H1 (cell line): ENCODE measurements around the gene IQGAP3. TPM values are rescaled to one million over a fixed set of nuclear protein-coding genes. Genes with fewer than 3 reads are reported as not detected.
A peak's percentile ranks its signal among the peaks of the same experiment; 100 is the strongest.

Experiments used
- CTCF ChIA-PET: fragments of 300-600 bp; sonication (Branson Sonifier 250); formaldehyde crosslinking; loops from one replicate; lab custom pipeline; 2021; ENCODE audit not compliant: partially characterized antibody; lab: Charles Lee
- POLR2A ChIA-PET: fragments of 300-600 bp; sonication (Branson Sonifier 250); formaldehyde crosslinking; loops from one replicate; lab custom pipeline; 2021; ENCODE audit warnings: inconsistent platforms; ENCODE audit not compliant: partially characterized antibody; lab: Charles Lee
- DNase-seq, 2 experiments: peaks; one replicate each; pipeline versions ENCODE4 v3.0.0 to v3.0.0-alpha.2; 2010 to 2022; ENCODE audit warnings: low spot score in 2 of 2, low read depth in 1 of 2, mixed read lengths in 1 of 2
- FAIRE-seq: peaks from 2 replicates; lab custom pipeline; 2011; peaks lifted over from hg19 to GRCh38; lab: Jason Lieb, UNC
- H2AFZ ChIP-seq: 2 replicates; pipeline ENCODE4 v1.8.1; 2012; ENCODE audit warnings: low read length, inconsistent platforms
- H2AK5ac ChIP-seq: 2 replicates; pipeline ENCODE4 v1.6.1; 2013; ENCODE audit warnings: low read depth, low read length
- H2BK120ac ChIP-seq: replicated peaks from 2 replicates; pipeline ENCODE3; 2013; ENCODE audit warnings: low read depth, low read length, inconsistent platforms
- H2BK12ac ChIP-seq: 2 replicates; pipeline ENCODE4 v1.6.1; 2013; ENCODE audit warnings: low read depth, low read length
- H2BK15ac ChIP-seq: 2 replicates; pipeline ENCODE4 v1.6.1; 2013; ENCODE audit warnings: low read length
- H2BK20ac ChIP-seq: 2 replicates; pipeline ENCODE4 v1.6.1; 2013; ENCODE audit warnings: low read length
- H2BK5ac ChIP-seq: 2 replicates; pipeline ENCODE4 v1.6.1; 2013; ENCODE audit warnings: low read depth, low read length
- H3K14ac ChIP-seq: 2 replicates; pipeline ENCODE4 v1.6.1; 2013; ENCODE audit warnings: inconsistent platforms; ENCODE audit not compliant: insufficient read length
- H3K18ac ChIP-seq: 2 replicates; pipeline ENCODE4 v1.6.1; 2013; ENCODE audit warnings: low read length; ENCODE audit errors: extremely low read depth
- H3K23ac ChIP-seq: 2 replicates; pipeline ENCODE4 v1.6.1; 2013; ENCODE audit warnings: inconsistent platforms; ENCODE audit not compliant: insufficient read length
- H3K23me2 ChIP-seq: 2 replicates; pipeline ENCODE4 v1.6.1; 2013; ENCODE audit warnings: low read depth, low read length
- H3K27ac ChIP-seq: 2 replicates; pipeline ENCODE4 v1.6.1; 2011; ENCODE audit warnings: low read depth, low read length, inconsistent platforms
- H3K27me3 ChIP-seq, 4 experiments: replicated peaks in 1 of 4; 1 replicate in 1 of 4; 2 replicates in 3 of 4; pipeline versions ENCODE4 v1.6.1 to v1.8.1; 2011 to 2013; ENCODE audit warnings: low read length in 3 of 4, mild to moderate bottlenecking in 3 of 4, inconsistent platforms in 2 of 4, mixed read lengths in 2 of 4, moderate library complexity in 1 of 4; ENCODE audit not compliant: control insufficient read depth in 3 of 4, insufficient read depth in 3 of 4; ENCODE audit errors: extremely low read depth in 1 of 4
- H3K36me3 ChIP-seq, 4 experiments: 2 replicates each; pipeline versions ENCODE4 v1.6.1 to v1.8.1; 2011 to 2013; ENCODE audit warnings: mild to moderate bottlenecking in 4 of 4, low read length in 3 of 4, moderate library complexity in 2 of 4, control low read depth in 1 of 4, inconsistent platforms in 1 of 4; ENCODE audit not compliant: insufficient read depth in 4 of 4, control insufficient read depth in 2 of 4
- H3K4ac ChIP-seq: replicated peaks from 2 replicates; pipeline ENCODE3; 2013; ENCODE audit warnings: low read length, low read depth, mixed read lengths, inconsistent platforms; ENCODE audit not compliant: insufficient read length
- H3K4me1 ChIP-seq, 4 experiments: replicated peaks in 1 of 4; 1 replicate in 1 of 4; 2 replicates in 3 of 4; pipeline versions ENCODE4 v1.6.1 to v1.8.1; 2011 to 2013; ENCODE audit warnings: low read length in 3 of 4, inconsistent platforms in 2 of 4, mixed read lengths in 1 of 4; ENCODE audit not compliant: insufficient read depth in 4 of 4, control insufficient read depth in 3 of 4
- H3K4me2 ChIP-seq, 2 experiments: 2 replicates each; pipeline versions ENCODE4 v1.6.1 to v1.8.1; 2011 to 2013; ENCODE audit warnings: low read depth in 2 of 2, low read length in 2 of 2, control low read depth in 1 of 2, inconsistent platforms in 1 of 2, mild to moderate bottlenecking in 1 of 2; ENCODE audit not compliant: insufficient read depth in 1 of 2
- H3K4me3 ChIP-seq, 4 experiments: fragments of 200-600, 300-600 bp in 1 of 4; sonication (generic), shearing (Covaris generic), sonication (Bioruptor Twin) in 1 of 4; 2 replicates each; pipeline versions ENCODE4 v1.5.1 to v1.8.1; 2011 to 2016; ENCODE audit warnings: low read length in 4 of 4, low read depth in 3 of 4, control low read depth in 2 of 4, inconsistent platforms in 2 of 4, mild to moderate bottlenecking in 2 of 4, mixed read lengths in 1 of 4, moderate library complexity in 1 of 4; ENCODE audit not compliant: insufficient read depth in 2 of 4; ENCODE audit errors: extremely low read depth in 1 of 4
- H3K56ac ChIP-seq: replicated peaks from 2 replicates; pipeline ENCODE3; 2013; ENCODE audit warnings: low read depth, mild to moderate bottlenecking, mixed read lengths, low read length, inconsistent platforms; ENCODE audit not compliant: insufficient read length
- H3K79me1 ChIP-seq: 2 replicates; pipeline ENCODE4 v1.6.1; 2013; ENCODE audit warnings: low read depth, low read length, control low read depth
- H3K79me2 ChIP-seq, 2 experiments: 2 replicates each; pipeline versions ENCODE4 v1.6.1 to v1.8.1; 2012 to 2013; ENCODE audit warnings: low read length in 2 of 2, mild to moderate bottlenecking in 2 of 2, inconsistent platforms in 1 of 2; ENCODE audit not compliant: insufficient read depth in 2 of 2, control insufficient read depth in 1 of 2
- H3K9ac ChIP-seq, 4 experiments: replicated peaks in 1 of 4; 1 replicate in 1 of 4; 2 replicates in 3 of 4; pipeline versions ENCODE4 v1.6.1 to v1.8.1; 2011 to 2013; ENCODE audit warnings: low read depth in 3 of 4, low read length in 3 of 4, control low read depth in 2 of 4, mild to moderate bottlenecking in 2 of 4, moderate library complexity in 2 of 4, inconsistent platforms in 1 of 4; ENCODE audit errors: extremely low read depth in 1 of 4
- H3K9me3 ChIP-seq, 2 experiments: 2 replicates each; pipeline versions ENCODE4 v1.6.1 to v1.8.1; 2012 to 2013; ENCODE audit warnings: mild to moderate bottlenecking in 2 of 2, moderate library complexity in 2 of 2, control low read depth in 1 of 2, inconsistent platforms in 1 of 2, low read depth in 1 of 2, low read length in 1 of 2, mixed read lengths in 1 of 2; ENCODE audit not compliant: insufficient read depth in 2 of 2
- H4K20me1 ChIP-seq, 2 experiments: replicated peaks in 1 of 2; 2 replicates each; pipeline versions ENCODE3 to v1.8.1; 2011 to 2013; ENCODE audit warnings: inconsistent platforms in 2 of 2, low read length in 2 of 2, mild to moderate bottlenecking in 1 of 2; ENCODE audit not compliant: insufficient read depth in 2 of 2, control insufficient read depth in 1 of 2
- H4K5ac ChIP-seq: 2 replicates; pipeline ENCODE4 v1.6.1; 2013; ENCODE audit warnings: low read length, low read depth, mixed read lengths, inconsistent platforms; ENCODE audit not compliant: insufficient read length
- H4K8ac ChIP-seq: 2 replicates; pipeline ENCODE4 v1.8.0; 2013; ENCODE audit warnings: mild to moderate bottlenecking, moderate library complexity, low read length, inconsistent platforms; ENCODE audit not compliant: insufficient read depth; ENCODE audit errors: extremely low read depth
- H4K91ac ChIP-seq: replicated peaks from 2 replicates; pipeline ENCODE3; 2013; ENCODE audit warnings: low read length, mixed read lengths, inconsistent platforms; ENCODE audit not compliant: insufficient read length
- CBX5 ChIP-seq: fragments of 300-800, 300-1000 bp; sonication (generic); IDR thresholded peaks from 2 replicates; pipeline ENCODE4 v1.7.1; 2016; ENCODE audit warnings: antibody characterized with exemption, low read length, low read depth
- CBX8 ChIP-seq: fragments of 300-800, 300-1000 bp; sonication (generic); IDR thresholded peaks from 2 replicates; pipeline ENCODE4 v1.7.1; 2016; ENCODE audit warnings: low read depth, low read length, borderline replicate concordance
- MAX ChIP-seq: IDR thresholded peaks from 2 replicates; pipeline ENCODE4 v1.6.1; 2012; ENCODE audit warnings: inconsistent platforms
- NANOG ChIP-seq: IDR thresholded peaks from 2 replicates; pipeline ENCODE4 v1.6.1; 2011; ENCODE audit warnings: low read length, low read depth, mild to moderate bottlenecking, inconsistent platforms; ENCODE audit not compliant: insufficient read depth, poor library complexity, severe bottlenecking
- POU5F1 ChIP-seq: IDR thresholded peaks from 2 replicates; pipeline ENCODE4 v1.6.1; 2011; ENCODE audit warnings: low read depth, mild to moderate bottlenecking, low read length, moderate library complexity
- TAF1 ChIP-seq: IDR thresholded peaks from 2 replicates; pipeline ENCODE4 v1.6.1; 2011; ENCODE audit warnings: mild to moderate bottlenecking, low read depth, low read length
- YY1 ChIP-seq: IDR thresholded peaks from 2 replicates; pipeline ENCODE4 v1.6.1; 2011; ENCODE audit warnings: low read depth, mild to moderate bottlenecking, low read length
- WGBS, 2 experiments: shearing (Covaris generic) in 1 of 2; methylation state at CpG; one replicate each; pipeline versions ENCODE4 v1.1.6 to v1.1.7; 2013 to 2015; ENCODE audit warnings: low lambda C conversion rate in 2 of 2, mixed read lengths in 2 of 2, inconsistent platforms in 1 of 2, low coverage in 1 of 2, missing lambda C conversion rate in 1 of 2; ENCODE audit not compliant: insufficient replicate concordance in 2 of 2, insufficient coverage in 1 of 2, insufficient read length in 1 of 2; ENCODE audit errors: extremely low coverage in 1 of 2, missing lambda C conversion rate in 1 of 2; 5-methylcytosine and 5-hydroxymethylcytosine counted together
- polyA plus RNA-seq, 7 experiments: library from polyadenylated mRNA; depleted of rRNA in 3 of 7; stranded (reverse) in 5 of 7; unstranded in 2 of 7; fragments of >200 nt in 5 of 7; fragments of 200-250 nt in 2 of 7; gene quantifications; 1 replicate in 5 of 7; 2 replicates in 1 of 7; 4 replicates in 1 of 7; pipeline versions ENCODE4 v1.2.1 to v1.2.3, GENCODE V29; 2011 to 2013; ENCODE audit warnings: missing spikeins in 2 of 7, mixed read lengths in 2 of 7
- total RNA-seq: library from RNA; stranded (reverse); fragmentation: NEBNext Ultra II Directional; extraction: Animal tissue kit (Norgen Biotek cat#: 25700); gene quantifications from 2 replicates; pipeline ENCODE4 v1.2.1, GENCODE V29; 2021

The IQGAP3 gene
- total and polyA plus RNA-seq, 2 of the 8 experiments (the other 6 are each of a cell fraction or from before 2014, with no cell fraction given): 14.6 to 22.3 TPM

DNA sequence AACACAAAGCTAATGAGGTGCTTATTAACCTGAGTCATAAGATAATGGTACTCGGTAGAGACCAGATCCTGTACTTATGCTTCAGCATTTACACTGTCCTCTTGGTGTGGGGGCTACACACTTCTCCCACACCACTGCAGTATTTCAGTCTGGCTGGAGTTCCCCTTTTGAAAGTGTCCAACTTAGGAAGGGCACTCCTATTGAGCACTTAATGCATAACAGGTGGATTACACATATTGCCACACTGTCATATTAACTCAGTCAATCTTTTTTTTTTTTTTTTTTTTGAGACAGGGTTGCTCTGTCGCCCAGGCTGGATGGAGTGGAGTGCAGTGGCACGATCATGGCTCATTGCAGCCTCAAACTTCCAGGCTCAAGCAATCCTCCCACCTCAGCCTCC lies 27.4 kb upstream of the IQGAP3 start:
- Histone ChIP-seq H3K4me1 (peaks cover 0 to 8% (median 3%) of the 10 kb centered on the region in 4 experiments; a peak in 5 of 7 replicates), H2BK120ac (no peak overlapping the region), H3K18ac (no peak overlapping the region), H3K27ac (no peak overlapping the region), H4K8ac (no peak overlapping the region), H3K4me3 (peak overlapping the region in 1 of 4 experiments; percentile 86; a peak in 1 of 8 replicates), H2AFZ (no peak overlapping the region), H3K4me2 (peak overlapping the region in 1 of 2 experiments; percentile 55; a peak in 2 of 4 replicates), H2AK5ac (no peak overlapping the region), H4K5ac (no peak overlapping the region), H3K9me3 (no peaks in the 10 kb centered on the region), H2BK15ac (no peak overlapping the region), H3K14ac (no peak overlapping the region), H3K27me3 (no peaks in the 10 kb centered on the region), H4K91ac (no peak overlapping the region), H3K4ac (no peak overlapping the region), H3K56ac (no peak overlapping the region), H3K79me1 (peaks cover 2% of the 10 kb centered on the region; the same call in 1 of the 2 replicates), H3K23ac (no peak overlapping the region), H3K79me2 (peaks cover 3 to 19% of the 10 kb centered on the region in 2 experiments), H3K23me2 (peaks cover 5% of the 10 kb centered on the region; the same call in 1 of the 2 replicates), H4K20me1 (peaks cover 0 to 1% of the 10 kb centered on the region in 2 experiments), H2BK12ac (no peak overlapping the region), H3K9ac (no peak overlapping the region), H2BK5ac (no peak overlapping the region), H3K36me3 (peaks cover 16 to 41% (median 36%) of the 10 kb centered on the region in 4 experiments), H2BK20ac (no peak overlapping the region)
- CTCF ChIA-PET: interaction anchor here (0.6 to 4.0 kb wide), 11 partner anchors 9 to 215 kb away, joined by 3 to 30 read pairs (median 4); partner anchors contain the start of gene HAPLN2
- TF ChIP-seq MAX: no peak
- TF ChIP-seq POU5F1: no peak
- TF ChIP-seq YY1: no peak
- TF ChIP-seq NANOG: no peak
- TF ChIP-seq TAF1: no peak
- TF ChIP-seq CBX5: no peak
- no peak for TF ChIP-seq CBX8
- 95% methylated on average over 2 of the region's 3 CpGs; no CpG with 5 or more reads in 1 of the 2 experiments for WGBS, 2 experiments
- no peak for FAIRE-seq
- POLR2A ChIA-PET: interaction anchor here (0.7 to 6.6 kb wide), 5 partner anchors 7 to 28 kb away, joined by 3 to 66 read pairs (median 4); partner anchors contain the start of genes IQGAP3 and NAXE
- DNase-seq: no peak
